HEK293 (cell line): ENCODE measurements around the gene MS4A18.

Source experiments
- EGR2 ChIP-seq: fragments of 450-650 bp; formaldehyde crosslinking; IDR thresholded peaks from 2 replicates; pipeline ENCODE4 v1.5.1; 2016; ENCODE audit warnings: low read depth, missing biosample characterization, missing genetic modification characterization
- INSM2 ChIP-seq: fragments of 450-650 bp; formaldehyde crosslinking; IDR thresholded peaks from 2 replicates; pipeline ENCODE4 v1.5.1; 2016; ENCODE audit warnings: missing biosample characterization, missing genetic modification characterization
- KLF7 ChIP-seq: fragments of 450-650 bp; formaldehyde crosslinking; IDR thresholded peaks from 2 replicates; pipeline ENCODE4 v1.5.1; 2016; ENCODE audit warnings: missing biosample characterization, missing genetic modification characterization, borderline replicate concordance
- MEIS1 ChIP-seq: sonication (generic); formaldehyde crosslinking; IDR thresholded peaks from 2 replicates; pipeline ENCODE4 v1.8.1; 2022; ENCODE audit warnings: missing genetic modification reagents, mild to moderate bottlenecking, borderline replicate concordance
- OVOL3 ChIP-seq: fragments of 450-650 bp; formaldehyde crosslinking; IDR thresholded peaks from 2 replicates; pipeline ENCODE4 v1.5.1; 2016; ENCODE audit warnings: missing biosample characterization, missing genetic modification characterization
- PRDM6 ChIP-seq: fragments of 450-650 bp; formaldehyde crosslinking; IDR thresholded peaks from 2 replicates; pipeline ENCODE4 v1.5.1; 2017; ENCODE audit warnings: missing biosample characterization, missing genetic modification characterization
- SCRT2 ChIP-seq: fragments of 450-650 bp; formaldehyde crosslinking; IDR thresholded peaks from 2 replicates; pipeline ENCODE4 v1.5.1; 2016; ENCODE audit warnings: missing biosample characterization, missing genetic modification characterization
- SP3 ChIP-seq: fragments of 450-650 bp; formaldehyde crosslinking; IDR thresholded peaks from 2 replicates; pipeline ENCODE4 v1.5.1; 2016; ENCODE audit warnings: missing biosample characterization, missing genetic modification characterization
- YY1 ChIP-seq: fragments of 450-650 bp; formaldehyde crosslinking; IDR thresholded peaks from 2 replicates; pipeline ENCODE4 v1.5.1; 2018; ENCODE audit warnings: missing biosample characterization, missing genetic modification characterization
- YY2 ChIP-seq: fragments of 450-650 bp; formaldehyde crosslinking; IDR thresholded peaks from 2 replicates; pipeline ENCODE4 v1.5.1; 2016; ENCODE audit warnings: missing biosample characterization, missing genetic modification characterization
- ZBTB11 ChIP-seq: fragments of 450-650 bp; formaldehyde crosslinking; conservative IDR thresholded peaks from 2 replicates; pipeline ENCODE4 v1.5.1; 2016; ENCODE audit warnings: low read depth, missing biosample characterization, missing genetic modification characterization
- ZEB2 ChIP-seq: fragments of 450-650 bp; formaldehyde crosslinking; IDR thresholded peaks from 2 replicates; pipeline ENCODE4 v1.5.1; 2016; ENCODE audit warnings: missing biosample characterization, missing genetic modification characterization
- ZNF148 ChIP-seq: fragments of 450-650 bp; formaldehyde crosslinking; IDR thresholded peaks from 2 replicates; pipeline ENCODE4 v1.5.0; 2017; ENCODE audit warnings: missing biosample characterization, missing genetic modification characterization, borderline replicate concordance
- ZNF157 ChIP-seq: fragments of 450-650 bp; formaldehyde crosslinking; IDR thresholded peaks from 2 replicates; pipeline ENCODE4 v1.5.1; 2016; ENCODE audit warnings: missing biosample characterization, missing genetic modification characterization
- ZNF169 ChIP-seq: fragments of 450-650 bp; formaldehyde crosslinking; IDR thresholded peaks from 2 replicates; pipeline ENCODE4 v1.5.1; 2016; ENCODE audit warnings: missing biosample characterization, missing genetic modification characterization
- ZNF174 ChIP-seq: fragments of 450-650 bp; formaldehyde crosslinking; IDR thresholded peaks from 2 replicates; pipeline ENCODE4 v1.5.0; 2017; ENCODE audit warnings: missing biosample characterization, mild to moderate bottlenecking, missing genetic modification characterization
- ZNF184 ChIP-seq: fragments of 450-650 bp; IDR thresholded peaks from 2 replicates; pipeline ENCODE4 v1.5.1; 2018; ENCODE audit warnings: missing biosample characterization, mild to moderate bottlenecking, missing genetic modification characterization
- ZNF239 ChIP-seq: fragments of 450-650 bp; formaldehyde crosslinking; IDR thresholded peaks from 2 replicates; pipeline ENCODE4 v1.5.1; 2016; ENCODE audit warnings: missing biosample characterization, missing genetic modification characterization
- ZNF280C ChIP-seq: fragments of 450-650 bp; formaldehyde crosslinking; IDR thresholded peaks from 2 replicates; pipeline ENCODE4 v1.5.1; 2016; ENCODE audit warnings: missing biosample characterization, missing genetic modification characterization
- ZNF280D ChIP-seq: fragments of 450-650 bp; formaldehyde crosslinking; IDR thresholded peaks from 2 replicates; pipeline ENCODE4 v1.5.1; 2016; ENCODE audit warnings: missing biosample characterization, missing genetic modification characterization
- ZNF501 ChIP-seq: fragments of 450-650 bp; formaldehyde crosslinking; IDR thresholded peaks from 2 replicates; pipeline ENCODE4 v1.5.1; 2016; ENCODE audit warnings: missing biosample characterization, missing genetic modification characterization
- ZNF624 ChIP-seq: fragments of 450-650 bp; formaldehyde crosslinking; IDR thresholded peaks from 2 replicates; pipeline ENCODE4 v1.5.1; 2017; ENCODE audit warnings: missing biosample characterization, missing genetic modification characterization
- ZNF654 ChIP-seq: fragments of 450-650 bp; formaldehyde crosslinking; IDR thresholded peaks from 2 replicates; pipeline ENCODE4 v1.5.1; 2016; ENCODE audit warnings: low read depth, missing biosample characterization, missing genetic modification characterization
- ZNF704 ChIP-seq: fragments of 450-650 bp; formaldehyde crosslinking; IDR thresholded peaks from 2 replicates; pipeline ENCODE4 v1.5.1; 2016; ENCODE audit warnings: missing biosample characterization, missing genetic modification characterization
- ZNF777 ChIP-seq: fragments of 450-650 bp; formaldehyde crosslinking; IDR thresholded peaks from 2 replicates; pipeline ENCODE4 v1.5.1; 2017; ENCODE audit warnings: missing biosample characterization, missing genetic modification characterization, borderline replicate concordance

The MS4A18 gene

GRCh38 chr11:60699284-60699691 is 25.2 kb upstream of the MS4A18 start, which contains the start of gene MS4A8 (continued):
- no peak for TF ChIP-seq ZNF148 (tag by site-specific recombination)
- no peak for TF ChIP-seq SCRT2 (tag by site-specific recombination)
- TF ChIP-seq MEIS1 (CRISPR knock-in tag): no peak
- TF ChIP-seq ZNF280D (tag by site-specific recombination): no peak
- peak; percentile 63; the same call in 1 of the 2 replicates for TF ChIP-seq ZEB2 (tag by site-specific recombination)
- TF ChIP-seq YY1 (tag by site-specific recombination): no peak
- TF ChIP-seq INSM2 (tag by site-specific recombination): no peak
- TF ChIP-seq ZNF169 (tag by site-specific recombination): no peak
- no peak for TF ChIP-seq ZNF184 (tag by site-specific recombination)
- no peak for TF ChIP-seq ZNF280C
- peak; percentile 69 for TF ChIP-seq PRDM6 (tag by site-specific recombination)
- no peak for TF ChIP-seq ZNF501
- no peak for TF ChIP-seq OVOL3 (tag by site-specific recombination)
- TF ChIP-seq ZNF654 (tag by site-specific recombination): 0 out of 2 replicates have a peak, but pooled peaks have one; percentile 9
- no peak for TF ChIP-seq ZNF157
- no peak for TF ChIP-seq ZNF239
- no peak for TF ChIP-seq YY2 (tag by site-specific recombination)
- TF ChIP-seq ZNF624 (tag by site-specific recombination): no peak
- TF ChIP-seq SP3: no peak
- no peak for TF ChIP-seq ZNF704 (tag by site-specific recombination)
- no peak for TF ChIP-seq ZNF174 (tag by site-specific recombination)
- TF ChIP-seq ZBTB11 (tag by site-specific recombination): no peak
- TF ChIP-seq EGR2: no peak
- TF ChIP-seq ZNF777: no peak
- TF ChIP-seq KLF7 (tag by site-specific recombination): no peak
